ENCODE results near the gene TRAPPC12.

Gene TRAPPC12

DNA sequence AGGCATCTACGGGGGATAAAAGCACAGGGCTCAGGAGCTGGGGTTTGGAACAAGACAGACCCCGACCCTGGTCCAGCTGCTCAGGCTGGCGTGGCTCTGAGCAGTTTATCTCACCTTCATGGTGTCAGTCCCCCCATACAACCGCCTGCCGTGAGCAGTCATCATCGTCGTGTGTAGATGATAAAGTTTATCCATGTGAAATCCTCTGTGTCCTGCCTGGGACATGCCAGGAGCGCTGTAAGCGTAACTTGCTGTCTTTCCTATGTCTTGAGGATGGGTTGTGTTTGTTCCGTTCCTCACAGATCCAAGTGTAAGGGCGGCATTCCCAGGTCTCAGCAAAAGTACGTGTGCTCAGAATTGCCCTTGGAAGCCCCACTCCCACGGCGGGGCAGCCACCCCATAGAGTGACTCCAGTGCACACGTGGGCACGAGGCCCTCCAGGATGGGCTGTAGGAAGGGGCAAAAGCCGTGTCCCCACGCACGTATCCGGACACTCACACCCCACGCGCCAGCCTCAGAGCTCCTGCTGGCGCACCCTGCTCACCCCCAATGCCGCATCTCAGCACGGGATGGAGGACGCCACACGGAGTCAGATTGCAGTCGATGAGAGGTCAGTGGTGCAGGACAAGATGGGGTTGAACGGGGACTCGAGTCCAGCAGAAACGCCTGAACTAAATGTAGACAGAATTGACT, 88.9 kb downstream of the TRAPPC12 start:
- DNase-seq (ENCODE audit: low read depth): no peak

DNA sequence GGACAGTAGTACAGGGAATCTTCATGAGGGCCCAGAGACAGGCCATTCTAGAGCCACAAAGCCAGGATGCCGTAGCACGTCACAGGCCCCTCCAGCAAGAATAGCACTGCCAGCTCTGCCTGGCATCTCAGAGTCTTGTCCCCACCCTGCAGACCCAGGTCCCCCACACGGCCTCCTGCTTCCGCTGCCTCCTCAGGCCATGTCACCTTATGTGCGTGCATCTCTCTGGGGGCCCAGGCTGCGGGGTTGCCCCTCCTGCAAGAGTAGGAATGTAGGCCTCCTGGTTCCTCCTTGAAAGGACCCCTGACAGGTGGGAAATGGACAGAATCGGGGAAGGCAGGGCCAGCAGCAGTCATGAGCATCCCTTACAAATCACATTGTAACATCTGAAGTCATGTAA, 90.0 kb downstream of the TRAPPC12 start:
- no peak for DNase-seq (ENCODE audit: low read depth)

DNA sequence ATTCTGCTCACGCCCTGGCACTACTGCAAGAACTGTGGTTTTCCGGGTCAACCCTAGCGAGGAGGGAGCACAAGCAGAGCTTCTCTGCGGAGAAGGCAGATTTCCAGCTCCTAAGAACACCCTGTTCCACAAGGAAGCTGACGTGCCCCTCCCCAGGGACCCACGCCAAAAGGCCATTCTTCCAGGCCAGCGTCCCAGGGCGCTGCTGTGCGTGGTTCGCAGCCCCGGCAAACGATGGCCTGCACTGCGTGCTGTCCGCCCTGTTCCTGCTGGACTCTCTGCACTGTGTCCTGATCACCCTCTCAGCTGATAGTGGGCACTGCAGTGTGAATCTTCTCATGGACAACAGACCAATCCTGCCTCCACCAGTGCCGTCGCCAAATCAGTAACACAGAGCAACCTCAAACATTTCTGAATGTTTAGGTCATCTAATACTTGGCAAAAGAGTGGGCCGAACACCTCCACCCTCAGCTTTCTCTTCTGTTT, 90.7 kb downstream of the TRAPPC12 start:
- DNase-seq (ENCODE audit: low read depth): no peak

DNA sequence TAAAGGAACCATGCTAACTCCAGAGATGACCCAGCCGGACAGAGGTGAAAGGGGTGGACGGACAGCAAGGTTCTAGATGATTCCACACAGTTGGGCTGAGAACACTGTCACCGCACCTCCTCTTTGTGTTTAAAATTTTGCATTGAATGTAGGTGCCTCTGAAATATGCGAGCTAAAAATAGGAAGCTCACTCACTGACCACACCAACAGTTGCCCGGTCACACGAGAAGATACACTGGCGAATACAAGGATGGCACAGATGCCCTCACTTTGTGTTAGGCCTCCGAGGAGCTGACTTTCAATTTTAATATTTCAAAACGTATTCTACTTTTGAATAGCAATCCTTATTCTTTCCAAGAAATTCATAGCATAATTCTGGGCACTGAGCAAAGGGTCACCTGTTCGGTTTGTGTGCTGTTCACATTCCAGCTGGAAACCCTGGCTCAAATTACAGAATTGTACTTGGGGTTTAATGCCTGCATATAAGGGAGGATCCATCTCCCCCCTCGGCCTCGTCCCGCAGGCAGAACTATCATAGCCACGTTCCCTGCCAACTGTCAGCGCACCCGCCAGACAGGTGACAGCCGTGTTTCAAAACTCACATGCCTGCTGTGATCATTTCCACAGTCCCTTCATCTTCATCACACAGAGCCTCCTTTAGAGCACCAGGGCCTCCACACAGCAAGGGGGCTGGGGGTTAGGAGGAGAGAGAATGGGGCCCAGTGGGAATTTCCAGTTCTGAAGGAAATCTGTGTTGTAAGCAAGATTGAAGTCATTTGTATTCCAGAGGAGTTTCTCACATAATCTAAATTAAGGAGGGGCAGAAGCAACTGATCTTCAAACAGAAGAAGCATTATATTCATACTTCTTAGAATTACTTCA, 91.6 kb downstream of the TRAPPC12 start:
- DNase-seq (ENCODE audit: low read depth): no peak

DNA sequence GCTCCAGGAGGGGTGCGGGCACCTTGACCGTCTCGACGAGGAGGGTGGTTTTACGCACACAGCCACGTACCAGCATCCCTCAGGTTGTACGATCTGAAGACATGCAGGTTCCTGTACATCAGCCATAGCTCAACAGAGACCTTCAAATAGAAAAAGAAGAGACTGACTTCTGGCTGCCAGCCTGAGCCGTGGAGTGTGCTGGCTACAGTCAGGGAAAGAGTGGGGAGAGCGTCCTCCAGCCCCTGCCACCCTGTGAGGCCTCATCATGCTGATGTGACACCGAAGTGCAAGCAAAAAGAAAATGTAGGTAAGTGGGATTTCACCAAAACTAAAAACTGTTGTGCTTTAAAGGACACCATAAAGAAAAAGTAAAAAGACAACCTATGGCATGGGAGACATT, 92.8 kb downstream of the TRAPPC12 start:
- no peak for DNase-seq (ENCODE audit: low read depth)

DNA sequence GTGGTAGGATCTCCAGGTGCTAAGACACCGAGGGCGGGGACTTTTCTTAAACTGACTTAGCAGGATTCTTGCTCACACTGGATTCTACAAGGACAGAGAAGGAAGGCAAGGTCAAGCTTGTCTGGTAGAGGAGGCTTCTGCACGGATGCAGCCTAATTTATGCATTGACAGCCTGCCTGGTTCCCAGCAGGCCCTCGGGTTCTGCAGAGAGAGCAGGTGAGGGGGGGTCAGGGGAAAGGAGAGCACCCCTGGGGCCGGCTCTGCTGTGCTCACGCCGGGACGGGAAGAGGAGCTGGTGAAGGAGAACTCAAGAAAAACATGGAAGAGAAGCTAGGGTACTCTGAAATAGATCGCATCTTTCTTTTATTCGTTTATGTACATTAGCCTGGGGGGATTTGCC, 93.5 kb downstream of the TRAPPC12 start:
- DNase-seq (ENCODE audit: low read depth): no peak

DNA sequence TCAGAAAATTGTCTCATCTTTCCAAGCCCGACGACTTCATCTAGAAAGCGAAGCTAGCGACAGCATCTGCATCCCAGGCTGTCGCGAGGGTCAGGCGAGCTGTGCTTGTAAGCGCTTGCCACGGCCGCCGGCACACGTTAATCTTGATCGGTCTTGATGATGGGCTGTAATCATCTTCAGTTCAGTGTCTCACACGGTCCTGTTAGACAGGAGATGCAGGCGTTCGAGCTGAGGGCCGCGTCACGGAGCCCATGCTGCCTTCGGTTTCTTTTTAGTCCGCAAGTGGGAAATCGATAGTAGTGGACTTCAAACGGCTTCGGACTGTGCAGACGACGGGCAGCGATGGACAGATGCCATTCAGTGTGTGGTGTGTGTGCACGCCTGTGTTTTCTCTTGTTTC, 96.3 kb downstream of the TRAPPC12 start:
- no peak for DNase-seq (ENCODE audit: low read depth)

DNA sequence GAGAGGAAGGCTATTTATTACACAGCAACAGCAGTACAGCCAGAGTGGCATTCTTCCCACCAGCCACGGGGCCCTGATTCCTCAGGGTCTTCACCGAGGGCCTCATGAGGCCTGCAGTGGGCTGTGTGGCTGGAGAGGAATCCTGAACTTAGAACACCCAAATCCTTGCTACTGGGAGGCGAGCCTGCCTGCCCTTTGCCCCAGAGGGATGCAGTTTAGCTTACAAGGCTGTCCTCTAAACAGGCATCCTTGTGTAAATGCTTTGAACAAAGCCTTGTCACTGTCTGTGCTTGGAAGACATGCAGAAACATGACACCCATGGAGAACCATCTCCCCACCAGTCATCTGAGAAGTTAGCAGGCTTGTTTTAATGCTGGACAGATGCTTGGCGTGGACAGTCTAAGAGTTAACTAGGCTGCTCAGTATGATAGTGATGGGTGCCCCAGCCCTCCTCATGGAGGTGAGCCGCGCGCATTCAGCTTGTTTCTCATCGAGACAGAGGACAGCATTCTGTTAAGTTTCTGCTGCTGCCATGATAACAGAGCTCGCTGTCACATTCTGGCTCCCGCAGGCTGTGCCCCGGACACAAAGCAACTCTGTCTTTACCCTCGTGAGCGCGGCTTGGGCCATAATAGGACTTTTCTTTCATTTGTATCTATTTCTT, 97.0 kb downstream of the TRAPPC12 start:
- DNase-seq (ENCODE audit: low read depth): no peak

DNA sequence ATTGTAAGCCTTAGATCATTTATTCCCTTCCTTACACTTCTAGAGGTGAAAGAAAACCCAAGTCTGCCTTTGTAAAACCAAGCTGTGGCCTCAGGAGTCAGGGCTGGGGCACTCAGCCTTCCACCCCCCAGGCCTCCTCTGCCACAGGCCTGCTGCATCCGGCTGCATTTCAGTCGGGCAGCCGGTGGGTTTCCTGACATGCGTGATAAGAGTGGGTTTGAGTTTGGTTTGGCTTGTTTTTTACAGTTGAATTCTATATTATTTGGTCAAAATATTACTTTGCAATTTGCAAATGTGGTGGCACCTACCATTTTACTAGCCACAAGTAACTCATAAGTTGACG, 97.5 kb downstream of the TRAPPC12 start:
- DNase-seq (ENCODE audit: low read depth): no peak

DNA sequence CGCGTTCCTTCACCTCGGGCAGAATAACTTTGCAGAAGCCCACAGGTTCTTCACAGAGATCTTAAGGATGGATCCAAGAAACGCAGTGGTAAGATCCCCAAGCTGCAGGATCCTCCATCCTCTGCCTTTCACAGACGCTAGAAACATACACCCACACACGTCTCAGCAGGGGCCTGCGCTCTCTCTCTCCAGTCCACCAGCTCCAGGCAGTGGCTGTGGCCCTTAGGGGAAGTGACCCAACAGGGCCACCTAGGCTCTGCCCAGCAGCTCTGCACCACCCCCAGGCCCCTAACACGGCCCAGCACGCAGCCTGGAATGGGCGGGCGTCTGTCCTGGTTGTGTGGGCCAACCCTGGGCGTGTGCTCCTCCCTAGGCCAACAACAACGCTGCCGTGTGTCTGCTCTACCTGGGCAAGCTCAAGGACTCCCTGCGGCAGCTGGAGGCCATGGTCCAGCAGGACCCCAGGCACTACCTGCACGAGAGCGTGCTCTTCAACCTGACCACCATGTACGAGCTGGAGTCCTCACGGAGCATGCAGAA, 99.4 kb downstream of the TRAPPC12 start:
- DNase-seq (ENCODE audit: low read depth): no peak

DNA sequence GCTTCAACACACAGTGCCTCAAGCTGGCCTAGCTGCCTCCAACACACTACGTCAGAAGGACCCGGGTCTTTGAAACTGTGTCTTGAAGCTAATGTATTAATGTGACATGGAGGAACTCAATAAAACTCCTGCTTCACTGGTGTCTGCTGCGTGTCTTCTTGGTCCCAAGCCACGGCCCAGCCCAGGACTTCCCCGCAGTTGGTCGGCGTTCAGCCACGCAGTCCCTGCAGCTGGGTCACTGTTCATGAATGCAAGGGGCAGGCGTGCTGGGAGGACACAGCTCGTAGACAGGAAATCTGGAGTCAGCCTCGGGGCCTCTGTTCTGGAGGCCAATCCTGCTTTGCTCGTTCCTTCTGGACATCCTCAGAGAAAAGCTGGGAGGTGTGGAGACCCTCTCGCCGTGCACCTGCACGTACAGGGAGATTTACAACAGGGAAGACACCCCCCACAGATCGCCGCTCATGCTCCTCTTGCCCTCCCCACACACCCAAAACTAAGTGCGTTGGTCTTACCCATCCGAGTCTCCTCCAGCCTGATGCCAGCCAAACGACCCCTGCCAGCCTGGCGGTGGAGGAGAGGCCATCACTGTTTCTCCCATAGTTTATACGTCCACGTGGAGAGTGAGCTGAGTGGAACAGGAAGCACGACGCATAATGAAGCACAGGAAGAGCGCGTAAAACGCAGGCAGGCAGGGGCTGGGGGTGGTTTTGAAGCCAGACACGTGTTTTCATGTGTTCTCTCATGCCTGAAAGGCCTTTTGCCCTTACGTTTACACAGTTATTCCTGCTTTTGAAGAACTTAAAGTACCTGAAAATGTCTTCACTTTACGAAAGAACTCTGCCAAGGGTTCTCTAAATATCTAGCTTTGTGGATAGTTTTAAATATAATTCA, 100.2 kb downstream of the TRAPPC12 start:
- DNase-seq (ENCODE audit: low read depth): no peak

DNA sequence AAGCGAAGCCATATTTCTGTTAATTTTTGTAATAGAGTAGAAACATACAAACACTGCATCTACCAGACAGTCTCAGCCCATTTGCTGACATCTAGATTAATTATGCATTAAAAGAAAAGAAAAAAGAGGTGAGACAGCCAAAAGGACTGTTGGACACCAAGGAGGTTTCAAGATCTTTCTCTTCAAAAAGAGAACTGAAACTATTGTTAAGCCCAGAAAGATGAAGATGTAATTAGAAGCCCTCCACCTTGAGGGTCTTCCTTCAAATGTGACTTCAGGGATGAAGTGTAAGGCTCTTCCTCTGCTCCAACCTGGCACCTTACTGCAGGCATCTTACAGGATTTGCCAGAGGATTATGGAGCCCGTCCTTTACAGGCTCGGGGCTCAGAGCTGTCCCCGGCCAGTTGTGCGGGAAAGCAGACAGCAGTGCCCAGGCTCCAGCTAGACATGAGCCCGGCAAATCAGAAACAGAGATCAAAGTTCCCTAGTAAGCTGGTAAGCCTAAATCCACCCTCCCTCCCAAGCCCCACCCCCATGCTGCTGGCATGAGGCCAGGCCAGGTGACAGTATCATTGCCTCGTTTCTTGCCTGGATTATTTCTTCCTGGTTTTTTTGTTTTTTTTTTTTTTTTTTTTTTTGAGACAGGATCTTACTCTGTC, 101.0 kb downstream of the TRAPPC12 start:
- DNase-seq (ENCODE audit: low read depth): no peak

DNA sequence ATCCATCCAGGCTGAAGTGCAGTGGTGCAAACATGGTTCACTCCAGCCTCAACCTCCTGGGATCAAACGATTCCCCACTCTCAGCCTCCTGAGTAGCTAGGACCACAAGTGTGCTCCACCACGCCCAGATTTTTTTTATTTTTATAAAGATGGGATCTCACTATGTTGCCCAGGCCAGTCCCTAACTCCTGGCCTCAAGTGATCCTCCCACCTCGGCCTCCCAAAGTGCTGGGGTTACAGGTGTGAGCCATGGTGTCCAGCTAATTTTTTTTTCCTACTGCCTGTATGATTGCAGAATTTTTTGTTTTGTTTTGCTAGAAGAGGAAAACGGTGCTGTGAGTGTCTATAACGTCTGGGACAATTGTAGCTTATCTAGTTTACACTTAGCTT, 101.5 kb downstream of the TRAPPC12 start:
- DNase-seq (ENCODE audit: low read depth): no peak

DNA sequence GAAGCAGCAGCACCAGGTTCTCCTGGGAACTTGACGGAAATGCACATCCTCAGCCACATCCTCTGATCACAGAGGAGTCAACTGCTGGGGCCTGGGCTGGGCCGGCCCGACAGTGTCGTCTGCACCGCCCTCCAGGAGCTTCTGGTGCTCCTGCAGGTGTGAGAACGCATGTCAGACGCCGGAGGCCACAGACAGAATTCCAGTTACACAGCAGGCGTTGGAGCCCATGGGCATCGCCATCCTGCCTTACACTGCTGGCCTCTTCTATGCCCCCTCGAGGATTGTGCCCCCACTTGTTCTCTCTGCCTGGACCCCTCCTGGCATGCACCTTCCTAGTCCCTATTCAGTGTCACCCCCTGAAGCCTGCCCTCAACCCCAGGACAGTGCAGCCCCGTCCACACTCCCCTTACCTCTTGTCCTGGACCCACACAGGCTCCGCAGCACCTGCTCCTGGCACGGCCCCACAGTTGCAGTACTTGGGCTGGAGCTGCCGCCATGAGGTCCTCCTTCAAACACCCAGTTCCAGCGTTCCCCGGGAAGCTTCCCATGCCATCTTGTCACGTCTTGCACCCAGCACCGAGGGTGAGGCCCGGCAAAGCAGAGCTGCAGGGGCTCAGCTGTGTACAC, 102.4 kb downstream of the TRAPPC12 start:
- DNase-seq (ENCODE audit: low read depth): no peak

DNA sequence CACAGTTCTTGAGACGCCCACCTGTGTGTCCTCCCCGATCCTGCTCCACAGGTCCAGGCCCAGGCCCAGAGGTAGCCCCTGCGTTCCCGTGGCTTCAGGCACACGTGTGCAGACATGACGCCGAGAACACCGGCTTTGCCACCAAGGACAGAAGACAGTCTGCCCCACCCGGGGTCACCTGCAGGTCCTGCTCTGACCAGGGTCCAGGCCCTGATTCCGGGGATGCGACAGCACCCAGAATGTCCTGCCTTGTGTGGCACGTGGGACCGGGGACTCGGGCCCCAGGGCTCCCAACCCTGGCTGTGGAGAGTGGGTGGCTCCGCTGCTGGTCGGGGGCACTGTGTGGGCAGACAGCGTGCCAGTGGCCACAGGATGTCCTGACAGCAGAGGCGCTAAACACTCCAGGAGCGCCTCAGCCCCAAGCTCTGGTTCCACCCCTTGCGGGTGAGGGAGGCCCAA, 102.9 kb downstream of the TRAPPC12 start:
- DNase-seq (ENCODE audit: low read depth): no peak

DNA sequence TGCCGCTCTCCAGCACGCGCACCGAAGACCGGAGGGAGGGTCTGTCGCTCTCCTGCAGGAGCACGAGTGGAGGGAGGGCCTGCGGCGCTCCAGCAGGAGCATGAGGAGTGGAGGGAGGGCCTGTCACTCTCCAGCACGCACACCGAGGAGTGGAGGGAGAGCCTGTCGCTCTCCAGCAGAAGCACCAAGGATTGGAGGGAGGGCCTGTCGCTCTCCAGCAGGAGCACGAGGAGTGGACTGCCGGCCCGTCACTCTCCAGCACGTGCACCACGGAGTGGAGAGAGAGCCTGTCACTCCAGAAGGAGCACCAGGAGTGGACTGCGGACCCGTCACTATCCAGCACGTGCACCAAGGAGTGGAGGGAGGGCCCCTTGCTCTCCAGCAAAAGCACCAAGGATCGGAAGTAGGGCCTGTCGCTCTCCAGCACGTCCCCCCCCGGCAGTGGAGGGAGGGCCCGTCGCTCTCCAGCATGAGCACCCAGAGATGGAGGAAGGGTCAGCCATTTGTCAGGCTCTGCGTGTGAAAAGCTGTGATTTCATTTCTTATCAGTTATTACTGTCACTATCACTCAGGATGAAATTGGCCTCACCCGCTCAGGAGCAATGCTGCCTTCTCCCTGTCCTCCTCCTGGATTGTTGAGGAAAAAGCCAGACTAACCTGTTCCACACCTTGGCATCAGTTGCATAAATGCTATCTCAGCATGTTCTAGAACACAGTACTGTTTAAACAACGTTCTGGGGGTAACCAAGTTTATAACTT, 103.9 kb downstream of the TRAPPC12 start:
- no peak for DNase-seq (ENCODE audit: low read depth)

DNA sequence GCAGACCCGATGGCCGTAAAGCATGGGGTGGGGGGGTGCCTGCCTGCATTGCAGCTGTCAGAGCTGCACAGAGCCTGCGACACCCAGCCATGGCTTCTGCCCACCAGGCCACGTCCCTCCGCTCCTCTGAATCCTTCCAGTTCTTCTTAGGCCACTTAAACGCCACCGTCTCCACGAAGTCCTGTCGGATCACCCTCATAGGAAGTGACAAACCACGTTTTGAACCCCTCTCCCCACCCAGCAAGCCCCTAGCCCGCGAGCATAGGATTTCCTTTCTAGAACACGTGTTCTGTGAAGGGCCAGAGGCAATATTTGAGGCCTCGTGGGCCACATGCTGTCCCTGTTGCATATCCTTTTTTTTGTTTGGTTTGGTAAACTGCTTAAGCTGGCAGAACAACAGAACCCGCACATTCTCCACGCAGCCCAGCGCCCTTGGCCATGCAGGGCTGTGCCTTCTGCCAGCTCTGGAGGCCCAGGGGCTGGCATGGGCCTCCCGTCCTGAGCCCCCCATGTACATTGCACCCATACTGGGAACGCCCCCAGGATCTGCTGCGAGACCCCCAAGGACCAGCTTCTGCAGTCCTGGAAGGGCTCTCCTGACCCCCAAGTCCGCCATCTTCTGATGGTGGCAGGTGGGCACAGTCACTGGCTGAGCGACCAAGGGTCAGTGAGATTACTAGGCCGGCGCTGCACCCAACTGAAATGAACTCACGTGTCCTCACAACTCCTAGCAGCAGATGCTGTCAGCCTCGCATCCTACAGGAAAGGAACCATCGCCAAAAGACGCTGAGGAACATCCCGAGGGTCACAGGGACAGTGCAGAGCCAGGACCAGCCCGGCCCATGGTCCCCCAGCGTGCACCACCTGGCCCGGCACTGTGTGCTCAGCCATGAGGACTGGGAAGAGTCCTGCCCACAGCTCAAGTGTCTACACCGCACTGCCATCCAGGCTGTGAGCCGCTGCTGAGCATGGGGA, 104.8 kb downstream of the TRAPPC12 start:
- DNase-seq (ENCODE audit: low read depth): no peak

DNA sequence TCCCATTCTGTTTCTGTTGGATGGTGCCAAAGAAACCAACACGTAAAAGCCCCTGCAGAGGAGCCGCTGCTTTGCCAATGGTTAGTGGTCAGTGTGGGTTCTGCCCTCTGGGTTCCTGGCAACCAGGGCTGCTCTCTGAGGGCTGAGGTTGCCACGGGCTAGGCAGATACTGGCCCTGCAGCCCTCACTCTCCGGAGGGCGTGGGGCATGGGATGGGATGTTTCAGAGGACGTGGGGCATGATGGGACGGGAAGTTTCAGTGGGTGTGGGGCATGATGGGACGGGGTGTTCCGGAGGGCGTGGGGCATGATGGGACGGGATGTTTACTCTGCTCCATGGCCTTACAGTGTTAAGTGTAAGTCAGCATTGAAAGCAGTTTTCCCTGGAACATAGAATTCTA, 105.7 kb downstream of the TRAPPC12 start:
- no peak for DNase-seq (ENCODE audit: low read depth)
